Upper lobe of right lung (tissue), 1 donor: ENCODE data around the gene CCDC112. TPM values are rescaled to one million over a fixed set of nuclear protein-coding genes. Genes with fewer than 3 reads are reported as not detected.
A peak's percentile ranks its signal among the peaks of the same experiment; 100 is the strongest.

ENCODE experiments used
- ATAC-seq: fragments of 200-7000 bp; cut with Tn5 transposase; one replicate; pipeline ENCODE4 v1.9.1; 2020; ENCODE audit warnings: mild to moderate bottlenecking, moderate library complexity
- DNase-seq: peaks from one replicate; pipeline ENCODE4 v3.0.0-alpha.2; 2020
- H3K27ac ChIP-seq: fragments of 200-600 bp; one replicate; pipeline ENCODE4 v1.8.0; 2022
- H3K27me3 ChIP-seq: fragments of 200-600 bp; one replicate; pipeline ENCODE4 v1.8.0; 2022; ENCODE audit warnings: mild to moderate bottlenecking
- H3K36me3 ChIP-seq: fragments of 200-600 bp; one replicate; pipeline ENCODE4 v1.8.0; 2022
- H3K4me1 ChIP-seq: fragments of 200-600 bp; one replicate; pipeline ENCODE4 v1.8.0; 2022
- H3K4me3 ChIP-seq: fragments of 200-600 bp; one replicate; pipeline ENCODE4 v1.8.0; 2022; ENCODE audit warnings: mild to moderate bottlenecking
- H3K9me3 ChIP-seq: fragments of 200-600 bp; one replicate; pipeline ENCODE4 v1.8.0; 2022
- CTCF ChIP-seq: fragments of 200-600 bp; IDR thresholded peaks from one replicate; pipeline ENCODE4 v1.8.0; 2022; ENCODE audit warnings: antibody characterized with exemption
- intact Hi-C: fragments of 100-400 bp; cut with DNase I; formaldehyde crosslinking; loops from one replicate; pipeline ENCODE4 v1.11.0; 2022
- total RNA-seq: library from RNA; stranded (reverse); fragmentation: NEBNext Ultra II Directional; extraction: Animal tissue kit (Norgen Biotek cat#: 25700); gene quantifications from one replicate; pipeline ENCODE4 v1.2.1, GENCODE V29; 2021
- donor health status: DM: no; HTN: yes; CAD: no; lungs with severe emphysema.

The CCDC112 gene
- total RNA-seq, 1 donor from 2014 or later = 6.6 TPM

- Histone ChIP-seq H3K36me3 (no peaks in the 10 kb centered on the region), H3K4me1 (no peaks in the 10 kb centered on the region), H3K27me3 (no peaks in the 10 kb centered on the region), H3K4me3 (no peak overlapping the region), H3K27ac (no peak overlapping the region), H3K9me3 (no peaks in the 10 kb centered on the region)
- ATAC-seq (no peak), DNase-seq (no peak)
- intact Hi-C loops = no loop called here
- TF ChIP-seq CTCF = no peak
These were observed 20.9 kb upstream of the CCDC112 start for GRCh38 chr5:115317320-115317719.

GRCh38 chr5:115313632-115314031 lies 17.2 kb upstream of the CCDC112 start:
- ATAC-seq (no peak), DNase-seq (no peak)
- intact Hi-C loops = no loop called here
- no peak for TF ChIP-seq CTCF
- Histone ChIP-seq H3K4me1 (no peaks in the 10 kb centered on the region), H3K36me3 (no peaks in the 10 kb centered on the region), H3K9me3 (no peaks in the 10 kb centered on the region), H3K4me3 (no peak overlapping the region), H3K27ac (no peak overlapping the region), H3K27me3 (no peaks in the 10 kb centered on the region)

GRCh38 chr5:115313052-115313451 lies 16.6 kb upstream of the CCDC112 start:
- H3K9me3 ChIP-seq = no peaks in the 10 kb centered on the region
- TF ChIP-seq CTCF = no peak
- ATAC-seq (no peak), DNase-seq (no peak)
- no peaks in the 10 kb centered on the region for H3K4me1 ChIP-seq
- no peak overlapping the region for H3K4me3 ChIP-seq
- H3K27me3 ChIP-seq = no peaks in the 10 kb centered on the region
- intact Hi-C loops = no loop called here
- no peaks in the 10 kb centered on the region for H3K36me3 ChIP-seq
- no peak overlapping the region for H3K27ac ChIP-seq

GRCh38 chr5:115309751-115310370 lies 13.4 kb upstream of the CCDC112 start:
- peak; percentile 82 for TF ChIP-seq CTCF
- Histone ChIP-seq H3K36me3 (no peaks in the 10 kb centered on the region), H3K9me3 (no peaks in the 10 kb centered on the region), H3K27ac (no peak overlapping the region), H3K4me3 (no peak overlapping the region), H3K27me3 (no peaks in the 10 kb centered on the region), H3K4me1 (no peaks in the 10 kb centered on the region)
- ATAC-seq = peak; percentile 50
- intact Hi-C loops = loop anchor here (5.0 kb wide), 1 partner anchor 267 kb away; no protein-coding TSS in a partner anchor
- no peak for DNase-seq

- TF ChIP-seq CTCF = no peak
- no peaks in the 10 kb centered on the region for H3K4me1 ChIP-seq
- no peaks in the 10 kb centered on the region for H3K36me3 ChIP-seq
- no peak for DNase-seq
- no peak for ATAC-seq
- no peak overlapping the region for H3K4me3 ChIP-seq
- intact Hi-C loops = loop anchor here (5.0 kb wide), 1 partner anchor 268 kb away; no protein-coding TSS in a partner anchor
- no peaks in the 10 kb centered on the region for H3K9me3 ChIP-seq
- H3K27ac ChIP-seq = no peak overlapping the region
- H3K27me3 ChIP-seq = no peaks in the 10 kb centered on the region
These were observed 12.4 kb upstream of the CCDC112 start for GRCh38 chr5:115308815-115309214.
